ENCODE measurements around the gene EDAR.

EDAR gene

DNA sequence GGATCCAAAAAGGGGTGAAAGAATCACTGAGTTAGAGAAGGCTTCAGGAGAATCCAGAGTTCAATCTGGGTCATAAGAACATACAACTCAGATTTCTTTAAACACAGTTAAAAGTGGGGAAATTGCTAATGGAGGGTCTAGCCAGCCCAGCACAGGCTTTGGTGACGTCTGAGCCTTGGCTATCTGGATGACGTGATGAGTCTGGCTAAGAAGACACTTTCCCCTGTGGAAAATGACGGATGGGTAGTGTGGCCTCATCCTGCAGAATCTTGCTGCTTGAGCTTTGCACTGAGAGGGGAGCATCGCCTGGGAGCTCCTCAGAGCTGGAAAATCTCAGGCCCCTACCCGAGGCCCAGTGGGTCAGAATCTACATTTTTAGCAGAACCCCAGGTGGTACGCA, 19.2 kb downstream of the EDAR start:
- Histone ChIP-seq H3K27ac (no peak overlapping the region), H3K4me3 (no peak overlapping the region)
- no peak for DNase-seq (ENCODE audit: low spot score)
- TF ChIP-seq CTCF (IDR thresholded peaks at IDR 0.05): no peak

- no peak for TF ChIP-seq CTCF (IDR thresholded peaks at IDR 0.05)
- no peak overlapping the region for H3K27ac ChIP-seq
- no peak for DNase-seq (ENCODE audit: low spot score)
- no peak overlapping the region for H3K4me3 ChIP-seq
These were observed 20.4 kb downstream of the EDAR start for GRCh38 chr2:108968619-108969018.

- Histone ChIP-seq H3K27ac (no peak overlapping the region), H3K4me3 (no peak overlapping the region)
- TF ChIP-seq CTCF (IDR thresholded peaks at IDR 0.05): no peak
- DNase-seq (ENCODE audit: low spot score): no peak
These were observed 21.3 kb downstream of the EDAR start for GRCh38 chr2:108967757-108968156.

DNA sequence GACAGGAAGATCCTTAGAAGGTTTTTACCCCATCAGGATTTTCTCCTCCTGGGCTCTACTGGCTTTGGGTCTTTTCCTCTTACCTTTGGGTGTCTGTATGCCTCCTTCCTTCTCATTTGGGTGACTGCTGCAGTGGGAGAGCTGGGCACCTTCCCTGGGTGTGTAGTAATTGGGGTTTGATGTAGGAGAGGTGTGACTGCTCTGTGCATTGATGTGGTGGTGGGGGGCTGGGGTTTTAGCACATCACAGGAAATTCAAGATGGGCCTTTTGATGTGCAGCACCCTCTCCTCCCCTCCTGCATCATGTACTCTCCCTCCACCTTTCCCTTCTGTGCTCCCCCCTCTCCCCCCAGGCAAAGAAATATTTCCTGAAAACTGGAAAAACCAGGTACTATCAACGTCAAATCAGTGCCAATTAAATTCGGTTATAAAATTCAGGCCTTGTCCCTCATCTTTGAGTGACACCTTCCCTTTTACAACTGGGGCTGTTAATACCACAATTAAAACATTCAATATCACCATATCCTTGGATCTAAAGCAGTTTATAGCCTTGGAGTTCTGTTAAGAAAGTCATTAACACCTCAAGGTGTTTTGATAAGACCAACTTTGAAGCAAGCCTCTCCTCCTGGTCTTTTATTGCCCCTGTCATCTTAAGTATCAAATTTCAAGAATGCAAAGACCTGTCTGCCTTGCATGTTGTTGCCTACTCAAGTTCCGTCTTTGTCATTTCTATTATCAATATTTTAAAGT, 23.3 kb downstream of the EDAR start:
- no peak overlapping the region for H3K4me3 ChIP-seq
- no peak overlapping the region for H3K27ac ChIP-seq
- no peak for DNase-seq (ENCODE audit: low spot score)
- no peak for TF ChIP-seq CTCF (IDR thresholded peaks at IDR 0.05)

GRCh38 chr2:108963057-108963456, 26.0 kb downstream of the EDAR start:
- no peak for TF ChIP-seq CTCF (IDR thresholded peaks at IDR 0.05)
- H3K4me3 ChIP-seq: no peak overlapping the region
- no peak overlapping the region for H3K27ac ChIP-seq
- no peak for DNase-seq (ENCODE audit: low spot score)

GRCh38 chr2:108961796-108962195, 27.2 kb downstream of the EDAR start:
- no peak overlapping the region for H3K27ac ChIP-seq
- H3K4me3 ChIP-seq: no peak overlapping the region
- TF ChIP-seq CTCF (IDR thresholded peaks at IDR 0.05): no peak
- no peak for DNase-seq (ENCODE audit: low spot score)

GRCh38 chr2:108960006-108960405, 29.0 kb downstream of the EDAR start:
- Histone ChIP-seq H3K27ac (no peak overlapping the region), H3K4me3 (no peak overlapping the region)
- no peak for DNase-seq (ENCODE audit: low spot score)
- no peak for TF ChIP-seq CTCF (IDR thresholded peaks at IDR 0.05)
